Glutamatergic neuron (in vitro differentiated cells): Measurements from ENCODE around the gene EXOSC10. TPM values are rescaled to one million over a fixed set of nuclear protein-coding genes. Genes with fewer than 3 reads are reported as not detected.

ENCODE experiments used
- DNase-seq: peaks from one replicate; pipeline ENCODE4 v3.0.0; 2022
- H3K27ac Mint-ChIP-seq: one replicate; pipeline ENCODE4 v1.8.0; 2020; ENCODE audit warnings: mild to moderate bottlenecking, mixed read lengths, inconsistent platforms; ENCODE audit not compliant: unreplicated experiment
- H3K27me3 Mint-ChIP-seq: one replicate; pipeline ENCODE4 v1.8.0; 2020; ENCODE audit warnings: mild to moderate bottlenecking, moderate library complexity, mixed read lengths, inconsistent platforms; ENCODE audit not compliant: unreplicated experiment
- H3K36me3 Mint-ChIP-seq: one replicate; pipeline ENCODE4 v1.8.0; 2020; ENCODE audit warnings: mild to moderate bottlenecking, mixed read lengths, inconsistent platforms; ENCODE audit not compliant: unreplicated experiment
- H3K4me1 Mint-ChIP-seq: one replicate; pipeline ENCODE4 v1.8.0; 2020; ENCODE audit warnings: mild to moderate bottlenecking, low read depth, mixed read lengths, inconsistent platforms; ENCODE audit not compliant: unreplicated experiment
- H3K4me3 Mint-ChIP-seq: one replicate; pipeline ENCODE4 v1.8.0; 2020; ENCODE audit warnings: mild to moderate bottlenecking, mixed read lengths, inconsistent platforms; ENCODE audit not compliant: unreplicated experiment
- H3K9me3 Mint-ChIP-seq: one replicate; pipeline ENCODE4 v1.8.0; 2020; ENCODE audit warnings: mild to moderate bottlenecking, moderate library complexity, mixed read lengths, inconsistent platforms; ENCODE audit not compliant: unreplicated experiment
- CTCF ChIP-seq: fragments of 200-600 bp; sonication (generic); IDR thresholded peaks from one replicate; pipeline ENCODE4 v1.5.0; 2021; ENCODE audit not compliant: partially characterized antibody, unreplicated experiment
- total RNA-seq: library from RNA; stranded (reverse); fragmentation: NEBNext Ultra II Directional; extraction: Animal tissue kit (Norgen Biotek cat#: 25700); gene quantifications from one replicate; pipeline ENCODE4 v1.2.1, GENCODE V29; 2021; ENCODE audit not compliant: unreplicated experiment

Gene EXOSC10
- total RNA-seq, 1 donor from 2014 or later, result 111 TPM

- Mint-ChIP-seq H3K36me3 (no peaks in the 10 kb centered on the region), H3K4me1 (peaks cover 8% of the 10 kb centered on the region), H3K27ac (no peak overlapping the region), H3K4me3 (no peak overlapping the region), H3K9me3 (peaks cover 4% of the 10 kb centered on the region), H3K27me3 (peaks cover 5% of the 10 kb centered on the region)
- no peak for DNase-seq
- no peak for TF ChIP-seq CTCF
Observed at GRCh38 chr1:11058026-11058425, 41.6 kb downstream of the EXOSC10 start.

DNA sequence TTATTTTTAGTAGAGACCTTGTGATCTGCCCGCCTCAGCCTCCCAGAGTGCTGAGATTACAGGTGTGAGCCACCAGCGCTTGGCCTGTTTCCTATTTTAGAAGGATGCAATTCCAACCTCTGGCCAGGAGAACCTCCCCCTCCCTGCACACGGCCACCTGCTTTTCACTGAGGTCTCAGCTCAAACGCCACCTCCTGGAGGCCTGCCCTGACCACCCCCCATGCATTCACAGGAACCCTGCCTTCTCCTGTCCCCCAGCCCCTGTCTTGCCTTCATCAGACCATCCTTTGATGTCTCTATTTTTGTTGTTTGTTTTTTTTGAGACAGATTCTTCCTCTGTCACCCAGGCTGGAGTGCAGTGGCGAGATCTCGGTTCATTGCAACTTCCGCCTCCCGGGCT is 42.2 kb downstream of the EXOSC10 start:
- no peak for TF ChIP-seq CTCF
- Mint-ChIP-seq H3K27ac (no peak overlapping the region), H3K36me3 (no peaks in the 10 kb centered on the region), H3K4me3 (no peak overlapping the region), H3K4me1 (peaks cover 11% of the 10 kb centered on the region), H3K27me3 (peaks cover 5% of the 10 kb centered on the region), H3K9me3 (peaks cover 7% of the 10 kb centered on the region)
- no peak for DNase-seq

DNA sequence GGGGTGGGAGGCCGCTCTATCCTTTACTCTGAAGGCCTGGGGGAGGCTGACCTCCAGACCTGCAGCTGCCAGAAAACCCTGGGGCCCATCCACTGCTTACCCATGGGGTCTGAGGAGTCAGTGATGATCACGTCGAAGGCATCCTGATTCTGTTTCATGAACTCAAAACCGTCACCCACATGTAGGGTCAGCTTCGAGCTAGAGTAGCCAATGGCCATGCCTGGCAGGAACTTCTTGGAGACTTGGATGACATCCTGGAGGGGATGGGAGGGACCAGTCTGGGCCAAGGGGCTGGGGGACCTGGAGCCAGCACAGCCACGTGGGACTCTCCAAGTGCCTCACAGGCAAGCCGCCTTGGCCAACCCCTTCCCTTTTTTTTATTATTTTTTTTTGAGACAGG is 43.2 kb downstream of the EXOSC10 start:
- Mint-ChIP-seq H3K4me1 (peaks cover 20% of the 10 kb centered on the region), H3K9me3 (peaks cover 7% of the 10 kb centered on the region), H3K27me3 (peaks cover 5% of the 10 kb centered on the region), H3K27ac (no peak overlapping the region), H3K36me3 (no peaks in the 10 kb centered on the region), H3K4me3 (no peak overlapping the region)
- TF ChIP-seq CTCF, result no peak
- DNase-seq, result no peak

- DNase-seq, result no peak
- Mint-ChIP-seq H3K4me3 (no peak overlapping the region), H3K27me3 (peaks cover 5% of the 10 kb centered on the region), H3K27ac (no peak overlapping the region), H3K9me3 (peaks cover 4% of the 10 kb centered on the region), H3K4me1 (peaks cover 20% of the 10 kb centered on the region), H3K36me3 (no peaks in the 10 kb centered on the region)
- TF ChIP-seq CTCF, result no peak
Observed at GRCh38 chr1:11055676-11056075, 44.0 kb downstream of the EXOSC10 start.

DNA sequence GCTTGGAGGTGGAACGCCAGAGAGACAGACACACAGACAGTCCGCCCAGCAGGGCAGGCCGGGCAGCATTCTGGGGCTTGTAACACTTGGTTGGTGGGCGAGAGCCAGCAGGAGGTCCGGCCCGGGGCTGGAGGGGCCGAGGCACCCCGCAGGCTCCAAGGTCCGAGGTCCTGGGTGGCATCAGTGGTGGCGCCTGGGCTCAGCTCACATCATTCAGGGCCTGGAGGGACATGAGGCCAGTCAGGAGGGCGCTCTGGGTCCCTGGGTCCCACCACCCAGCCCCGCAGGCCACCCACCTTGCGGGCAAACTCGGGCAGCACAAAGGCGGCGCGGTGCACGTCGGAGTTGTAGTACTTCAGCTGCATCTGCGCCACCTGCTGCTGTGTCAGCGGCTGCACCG is 45.0 kb downstream of the EXOSC10 start:
- Mint-ChIP-seq H3K4me3 (no peak overlapping the region), H3K4me1 (peaks cover 19% of the 10 kb centered on the region), H3K36me3 (no peaks in the 10 kb centered on the region), H3K27ac (no peak overlapping the region), H3K9me3 (peaks cover 3% of the 10 kb centered on the region), H3K27me3 (peaks cover 2% of the 10 kb centered on the region)
- no peak for DNase-seq
- no peak for TF ChIP-seq CTCF
